ENCODE results near the gene HOXC10. TPM values are rescaled to one million over a fixed set of nuclear protein-coding genes. Genes with fewer than 3 reads are reported as not detected.

HOXC10 gene
- total RNA-seq, 1 experiment from 2014 or later = 18.7 TPM

- DNase-seq (ENCODE audit: low read depth) = peak; percentile 87
These were observed 6.1 kb downstream of the HOXC10 start for GRCh38 chr12:53991077-53991460.

- DNase-seq (ENCODE audit: low read depth) = no peak
These were observed 7.5 kb downstream of the HOXC10 start for GRCh38 chr12:53992377-53992889.

- DNase-seq (ENCODE audit: low read depth) = no peak
These were observed 8.4 kb downstream of the HOXC10 start for GRCh38 chr12:53993162-53994008.

GRCh38 chr12:53994009-53994263 is 9.0 kb downstream of the HOXC10 start:
- no peak for DNase-seq (ENCODE audit: low read depth)

- DNase-seq (ENCODE audit: low read depth) = peak; percentile 56
These were observed 9.5 kb downstream of the HOXC10 start for GRCh38 chr12:53994264-53995001.

GRCh38 chr12:53995002-53995377 is 10.0 kb downstream of the HOXC10 start:
- DNase-seq (ENCODE audit: low read depth) = no peak

GRCh38 chr12:53995378-53996239 is 10.7 kb downstream of the HOXC10 start:
- peak; percentile 91 for DNase-seq (ENCODE audit: low read depth)

- DNase-seq (ENCODE audit: low read depth) = no peak
These were observed 11.6 kb downstream of the HOXC10 start for GRCh38 chr12:53996240-53997203.

- DNase-seq (ENCODE audit: low read depth) = no peak
These were observed 12.5 kb downstream of the HOXC10 start for GRCh38 chr12:53997204-53998109.

- no peak for DNase-seq (ENCODE audit: low read depth)
These were observed 13.4 kb downstream of the HOXC10 start for GRCh38 chr12:53998110-53998899.

- no peak for DNase-seq (ENCODE audit: low read depth)
These were observed 13.9 kb downstream of the HOXC10 start for GRCh38 chr12:53998900-53999236.

GRCh38 chr12:53999559-54000115 is 14.7 kb downstream of the HOXC10 start:
- DNase-seq (ENCODE audit: low read depth) = peak; percentile 81

GRCh38 chr12:54000116-54001114 is 15.5 kb downstream of the HOXC10 start, which contains the start of gene HOXC9:
Gene HOXC9, plus strand, starts transcription at chr12:54000161. Its CDS starts 28 bp downstream, at chr12:54000189.
- peak; percentile 65 for DNase-seq (ENCODE audit: low read depth)

- DNase-seq (ENCODE audit: low read depth) = no peak
These were observed 16.6 kb downstream of the HOXC10 start for GRCh38 chr12:54001283-54002187.

GRCh38 chr12:54002278-54002914 is 17.4 kb downstream of the HOXC10 start:
- DNase-seq (ENCODE audit: low read depth) = no peak

- DNase-seq (ENCODE audit: low read depth) = no peak
These were observed 18.0 kb downstream of the HOXC10 start for GRCh38 chr12:54002915-54003389.
